NB4 (cell line): ENCODE data around the gene ZG16.
"Not testable (repeated sequence)": the region's sequence is repeated elsewhere in the genome, so short reads cannot be mapped to it uniquely, and the experiment has no call there.

Experiments
- DNase-seq: peaks from one replicate; pipeline ENCODE4 v3.0.0; 2010; ENCODE audit warnings: low read depth
- H3K4me3 ChIP-seq: one replicate; pipeline ENCODE4 v1.5.1; 2011; ENCODE audit warnings: mild to moderate bottlenecking, low read depth, low read length, moderate library complexity
- MYC ChIP-seq: IDR thresholded peaks from 2 replicates; pipeline ENCODE4 v1.6.1; 2011; ENCODE audit warnings: low read depth, low read length
- POLR2A ChIP-seq: IDR thresholded peaks from 2 replicates; pipeline ENCODE4 v1.6.1; 2011; ENCODE audit warnings: mild to moderate bottlenecking; ENCODE audit not compliant: insufficient read length; ENCODE audit errors: extremely low read depth
- TF ChIP-seq, protein P1 (sequence below): IDR thresholded peaks from one replicate; pipeline ENCODE4 v1.5.1; 2012; ENCODE audit warnings: low read depth, low read length
- TF ChIP-seq, protein P2 (sequence below): IDR thresholded peaks from 2 replicates; pipeline ENCODE4 v1.6.1; 2011; ENCODE audit warnings: low read depth, low read length

The ZG16 gene

GRCh38 chr16:29736764-29737163 lies 41.3 kb upstream of the ZG16 start:
- DNase-seq: no peak
- no peak overlapping the region for H3K4me3 ChIP-seq
- TF ChIP-seq MYC (no peak), POLR2A (no peak)
- TF ChIP-seq, protein P1, sequence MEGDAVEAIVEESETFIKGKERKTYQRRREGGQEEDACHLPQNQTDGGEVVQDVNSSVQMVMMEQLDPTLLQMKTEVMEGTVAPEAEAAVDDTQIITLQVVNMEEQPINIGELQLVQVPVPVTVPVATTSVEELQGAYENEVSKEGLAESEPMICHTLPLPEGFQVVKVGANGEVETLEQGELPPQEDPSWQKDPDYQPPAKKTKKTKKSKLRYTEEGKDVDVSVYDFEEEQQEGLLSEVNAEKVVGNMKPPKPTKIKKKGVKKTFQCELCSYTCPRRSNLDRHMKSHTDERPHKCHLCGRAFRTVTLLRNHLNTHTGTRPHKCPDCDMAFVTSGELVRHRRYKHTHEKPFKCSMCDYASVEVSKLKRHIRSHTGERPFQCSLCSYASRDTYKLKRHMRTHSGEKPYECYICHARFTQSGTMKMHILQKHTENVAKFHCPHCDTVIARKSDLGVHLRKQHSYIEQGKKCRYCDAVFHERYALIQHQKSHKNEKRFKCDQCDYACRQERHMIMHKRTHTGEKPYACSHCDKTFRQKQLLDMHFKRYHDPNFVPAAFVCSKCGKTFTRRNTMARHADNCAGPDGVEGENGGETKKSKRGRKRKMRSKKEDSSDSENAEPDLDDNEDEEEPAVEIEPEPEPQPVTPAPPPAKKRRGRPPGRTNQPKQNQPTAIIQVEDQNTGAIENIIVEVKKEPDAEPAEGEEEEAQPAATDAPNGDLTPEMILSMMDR: no peak
- TF ChIP-seq, protein P2, sequence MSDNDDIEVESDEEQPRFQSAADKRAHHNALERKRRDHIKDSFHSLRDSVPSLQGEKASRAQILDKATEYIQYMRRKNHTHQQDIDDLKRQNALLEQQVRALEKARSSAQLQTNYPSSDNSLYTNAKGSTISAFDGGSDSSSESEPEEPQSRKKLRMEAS: no peak

DNA sequence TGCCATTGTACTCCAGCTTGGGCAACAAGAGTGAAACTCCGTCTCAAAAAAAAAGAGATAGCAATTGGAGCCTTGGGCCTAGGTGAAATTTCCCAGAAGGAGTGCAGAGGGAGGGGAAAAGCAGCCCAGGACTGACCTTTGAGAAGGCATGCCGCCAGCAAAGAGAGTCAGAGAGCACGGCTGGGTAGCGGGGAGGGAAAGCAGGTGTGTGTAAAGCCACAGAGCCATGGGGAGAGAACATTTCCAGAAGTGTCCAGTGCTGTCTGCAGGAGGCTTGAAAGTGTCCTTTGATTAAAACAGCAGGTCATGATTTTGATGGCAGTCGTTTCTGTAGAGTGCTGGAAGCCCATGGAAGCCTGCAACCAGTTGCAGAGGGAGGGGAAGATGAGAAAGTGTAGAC lies 40.3 kb upstream of the ZG16 start:
- DNase-seq: no peak
- no peak overlapping the region for H3K4me3 ChIP-seq
- TF ChIP-seq, protein P1: no peak
- TF ChIP-seq, protein P2: no peak
- TF ChIP-seq POLR2A (no peak), MYC (no peak)

- no peak for TF ChIP-seq MYC
- TF ChIP-seq, protein P2: no peak
- DNase-seq: peak; percentile 63
- no peak overlapping the region for H3K4me3 ChIP-seq
Observed at GRCh38 chr16:29738514-29738913, 39.5 kb upstream of the ZG16 start.

GRCh38 chr16:29739927-29740629 lies 38.0 kb upstream of the ZG16 start:
- H3K4me3 ChIP-seq, DNase-seq: not testable (repeated sequence)

- H3K4me3 ChIP-seq, DNase-seq: not testable (repeated sequence)
Observed at GRCh38 chr16:29740630-29741015, 37.4 kb upstream of the ZG16 start.

DNA sequence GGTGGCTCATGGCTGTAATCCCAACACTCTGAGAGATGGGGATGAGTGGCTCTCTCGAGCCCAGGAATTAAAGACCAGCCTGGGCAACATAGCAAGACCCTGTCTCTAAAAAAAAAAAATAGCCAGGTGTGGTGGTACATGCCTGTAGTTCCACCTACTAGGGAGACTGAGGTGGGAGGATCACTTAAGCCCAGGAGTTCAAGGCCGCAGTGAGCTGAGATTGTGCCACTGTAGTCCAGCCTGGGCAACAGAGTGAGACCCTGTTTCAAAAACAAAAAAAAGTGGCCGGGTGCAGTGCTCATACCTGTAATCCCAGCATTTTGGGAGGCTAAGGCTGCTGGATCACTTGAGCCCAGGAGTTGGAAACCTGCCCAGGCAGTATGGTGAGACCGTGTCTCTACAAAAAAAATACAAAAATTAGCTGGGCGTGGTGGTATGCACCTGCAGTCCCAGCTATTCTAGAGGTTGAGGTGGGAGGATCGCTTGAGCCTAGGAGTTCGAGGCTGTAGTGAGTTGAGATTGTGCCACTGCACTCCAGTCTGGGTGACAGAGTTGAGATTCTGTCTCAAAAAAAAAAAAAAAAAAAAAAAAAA lies 35.3 kb upstream of the ZG16 start:
- TF ChIP-seq POLR2A (no peak), MYC (no peak)
- TF ChIP-seq, protein P1: no peak
- TF ChIP-seq, protein P2: no peak
- DNase-seq: no peak
- no peak overlapping the region for H3K4me3 ChIP-seq

DNA sequence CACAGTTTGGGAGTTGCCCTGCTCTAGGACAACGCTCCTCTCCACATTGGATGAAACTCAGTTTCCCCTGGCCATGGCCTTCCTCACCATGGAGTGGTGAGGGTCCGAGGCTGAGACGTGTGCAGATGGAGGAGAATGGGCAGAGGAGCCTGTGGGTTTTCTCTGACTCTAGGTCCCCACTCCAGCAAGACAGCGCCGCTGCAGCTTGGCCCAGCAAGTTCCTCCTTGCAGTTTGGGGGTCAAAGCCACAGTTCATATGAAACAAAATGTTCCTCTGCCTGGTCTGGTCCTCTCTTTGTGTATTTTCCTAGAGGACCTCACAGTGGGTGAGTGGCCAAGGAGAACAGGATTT lies 34.6 kb upstream of the ZG16 start:
- TF ChIP-seq POLR2A (no peak), MYC (no peak)
- TF ChIP-seq, protein P1: no peak
- TF ChIP-seq, protein P2: no peak
- H3K4me3 ChIP-seq: no peak overlapping the region
- peak; percentile 36 for DNase-seq
